HFF-Myc (cell line): Measurements from ENCODE around the gene MAEA.

Source experiments
- DNase-seq: peaks from one replicate; pipeline ENCODE4 v3.0.0-alpha.2; 2011; ENCODE audit warnings: low read depth; ENCODE audit errors: extremely low read depth
- H3K4me3 ChIP-seq: replicated peaks from 2 replicates; pipeline ENCODE4 v1.5.1; 2011; ENCODE audit warnings: low read depth, mild to moderate bottlenecking, control low read depth, low read length
- CTCF ChIP-seq: IDR thresholded peaks from 2 replicates; pipeline ENCODE4 v1.5.1; 2012; ENCODE audit warnings: mild to moderate bottlenecking, low read depth, low read length, control low read depth; ENCODE audit errors: missing control alignments

Gene MAEA

DNA sequence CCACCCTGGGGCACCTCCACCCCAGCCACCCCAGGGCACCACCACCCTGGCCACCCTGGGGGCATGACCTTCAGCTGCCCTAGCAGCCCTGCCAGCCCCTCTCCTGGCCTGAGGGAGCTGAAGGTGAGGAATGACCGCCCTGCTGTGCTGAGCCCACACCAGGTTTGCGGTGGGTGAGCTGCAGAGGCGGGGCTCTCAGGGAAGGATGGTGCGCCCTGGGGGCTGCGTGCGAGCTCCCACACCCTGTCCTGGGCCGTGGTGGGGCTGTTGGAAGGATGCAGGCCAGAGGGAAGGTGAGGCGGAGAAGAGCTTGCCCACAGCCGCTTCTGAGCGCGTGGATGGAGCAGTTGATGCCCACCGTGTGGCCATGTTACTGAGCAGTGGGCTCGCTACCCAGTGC lies 75.1 kb downstream of the MAEA start:
- no peak for DNase-seq
- no peak for TF ChIP-seq CTCF
- H3K4me3 ChIP-seq, result no peak overlapping the region

DNA sequence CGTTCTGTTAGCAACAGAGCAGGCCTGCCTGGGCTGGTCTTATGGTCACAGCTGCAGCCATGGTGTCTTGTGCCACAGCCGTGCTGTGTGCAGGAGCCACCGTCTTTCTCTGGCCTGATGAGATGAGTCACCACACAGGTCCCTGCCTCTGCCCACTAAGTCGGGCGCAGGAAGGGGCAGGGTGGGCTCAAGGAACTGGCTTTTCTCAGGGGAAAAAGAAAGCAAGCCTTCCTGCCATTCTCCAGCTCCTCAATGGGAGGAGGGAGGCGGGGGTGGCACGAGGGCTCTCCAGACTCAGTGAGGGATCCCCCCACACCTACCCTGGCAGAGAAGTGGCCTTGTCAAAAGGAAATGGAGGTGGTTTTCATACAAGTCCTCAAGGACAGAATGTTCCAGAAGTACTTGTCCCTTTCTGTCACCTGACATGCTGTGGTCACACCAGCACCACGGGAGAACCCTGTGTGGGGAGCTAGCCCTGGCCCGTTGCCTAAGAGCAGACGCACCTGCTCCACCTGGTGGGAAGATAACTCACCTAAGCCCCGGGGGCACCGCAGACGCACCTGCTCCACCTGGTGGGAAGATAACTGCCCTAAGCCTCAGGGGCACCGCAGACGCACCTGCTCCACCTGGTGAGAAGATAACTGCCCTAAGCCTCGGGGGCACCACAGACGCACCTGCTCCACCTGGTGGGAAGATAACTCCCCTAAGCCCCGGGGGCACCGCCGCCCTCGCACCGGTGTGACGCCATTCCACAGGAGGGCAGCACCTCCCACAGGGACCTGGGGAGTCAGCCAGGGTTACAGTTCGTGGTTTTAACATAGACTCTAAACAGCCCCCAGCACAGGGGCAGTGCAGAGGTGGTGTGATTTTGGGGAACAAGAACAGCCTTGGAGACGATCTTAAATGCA lies 75.8 kb downstream of the MAEA start:
- DNase-seq, result no peak
- TF ChIP-seq CTCF, result no peak
- H3K4me3 ChIP-seq, result no peak overlapping the region

- DNase-seq, result no peak
- TF ChIP-seq CTCF, result no peak
Measured at GRCh38 chr4:1366371-1367229, 76.9 kb downstream of the MAEA start.

GRCh38 chr4:1367230-1367935 lies 77.7 kb downstream of the MAEA start:
- no peak for TF ChIP-seq CTCF
- no peak overlapping the region for H3K4me3 ChIP-seq
- no peak for DNase-seq

More at GRCh38 chr4:1366371-1367229, 76.9 kb downstream of the MAEA start:
- no peak overlapping the region for H3K4me3 ChIP-seq

GRCh38 chr4:1367936-1368289 lies 78.2 kb downstream of the MAEA start:
- H3K4me3 ChIP-seq, result no peak overlapping the region
- no peak for TF ChIP-seq CTCF
- DNase-seq, result no peak

GRCh38 chr4:1368421-1369090 lies 78.9 kb downstream of the MAEA start:
- TF ChIP-seq CTCF, result no peak
- no peak for DNase-seq
- H3K4me3 ChIP-seq, result no peak overlapping the region
